Kidney (tissue), 14 donors: Measurements from ENCODE around the gene KPNA3. TPM values are rescaled to one million over a fixed set of nuclear protein-coding genes. Genes with fewer than 3 reads are reported as not detected.

ENCODE experiments used
- DNase-seq, 5 donors: peaks; one replicate each; pipeline ENCODE4 v3.0.0-alpha.2; 2013 to 2020
- FAIRE-seq: peaks from 2 replicates; lab custom pipeline; 2012; peaks lifted over from hg19 to GRCh38; lab: Jason Lieb, UNC
- H3K27ac ChIP-seq, 2 donors: one replicate each; pipeline ENCODE4 v1.7.0; 2013; ENCODE audit warnings: low read depth in 2 of 2, low read length in 2 of 2, inconsistent platforms in 1 of 2
- H3K27me3 ChIP-seq: one replicate; pipeline ENCODE4 v1.7.1; 2013; ENCODE audit warnings: low read length, inconsistent platforms; ENCODE audit not compliant: control insufficient read depth, insufficient read depth
- H3K36me3 ChIP-seq, 3 donors: one replicate each; pipeline versions ENCODE4 v1.7.0 to v1.7.1; 2013; ENCODE audit warnings: low read length in 3 of 3, control low read depth in 1 of 3, inconsistent platforms in 1 of 3; ENCODE audit not compliant: insufficient read depth in 3 of 3, control insufficient read depth in 2 of 3
- H3K4me1 ChIP-seq, 3 donors: one replicate each; pipeline versions ENCODE4 v1.7.0 to v1.7.1; 2013; ENCODE audit warnings: low read length in 3 of 3, inconsistent platforms in 1 of 3, low read depth in 1 of 3; ENCODE audit not compliant: control insufficient read depth in 2 of 3, insufficient read depth in 2 of 3
- H3K4me3 ChIP-seq, 3 donors: one replicate each; pipeline versions ENCODE4 v1.7.0 to v1.8.1; 2013; ENCODE audit warnings: low read length in 3 of 3, control low read depth in 1 of 3, inconsistent platforms in 1 of 3
- H3K9ac ChIP-seq, 3 donors: one replicate each; pipeline versions ENCODE4 v1.7.0 to v1.7.1; 2013; ENCODE audit warnings: low read length in 3 of 3, control low read depth in 1 of 3, inconsistent platforms in 1 of 3
- H3K9me3 ChIP-seq, 3 donors: one replicate each; pipeline versions ENCODE4 v1.7.0 to v1.7.1; 2013; ENCODE audit warnings: low read length in 3 of 3, control low read depth in 1 of 3, inconsistent platforms in 1 of 3; ENCODE audit not compliant: control insufficient read depth in 2 of 3, insufficient read depth in 1 of 3
- CTCF ChIP-seq: IDR thresholded peaks from 3 replicates; pipeline ENCODE4 v1.5.1; 2012; ENCODE audit warnings: mild to moderate bottlenecking, moderate library complexity, borderline replicate concordance; ENCODE audit not compliant: insufficient read depth; ENCODE audit errors: extremely low read depth
- intact Hi-C: fragments of 100-400 bp; cut with DNase I; formaldehyde crosslinking; loops from one replicate; pipeline ENCODE4 v1.11.1; 2022
- polyA plus RNA-seq: library from polyadenylated mRNA; stranded (reverse); fragments of 350-450 nt; fragmentation: Illumina TruSeq; extraction: RNeasy Lipid Tissue Mini Kit (QIAGEN cat#74804); gene quantifications from one replicate; pipeline ENCODE4 v1.2.3, GENCODE V29; 2014; ENCODE audit warnings: low read depth, low replicate concordance; ENCODE audit not compliant: insufficient read depth
- total RNA-seq: library from RNA; stranded (reverse); fragmentation: NEBNext Ultra II Directional; extraction: Animal tissue kit (Norgen Biotek cat#: 25700); gene quantifications from one replicate; pipeline ENCODE4 v1.2.1, GENCODE V29; 2021
- donor health status: control.
- donor health status: control.
- donor health status: control.
- donor health status: control.
- donor health status: control.
- donor health status: DM: yes; HTN: yes; CAD: no.
- donor health status: Normal renal cell carcinoma (clear cell type).

The KPNA3 gene
- total and polyA plus RNA-seq, 2 donors from 2014 or later = 9.4 to 22.3 TPM

- Histone ChIP-seq H3K4me3 (no peak overlapping the region), H3K27me3 (no peaks in the 10 kb centered on the region), H3K36me3 (peaks cover 0 to 3% (median 3%) of the 10 kb centered on the region in 3 donors), H3K9ac (no peak overlapping the region), H3K27ac (no peak overlapping the region), H3K4me1 (no peaks in the 10 kb centered on the region), H3K9me3 (no peaks in the 10 kb centered on the region)
- DNase-seq (peak in 2 of 5 donors; percentile 4 to 7), FAIRE-seq (no peak)
- no peak for TF ChIP-seq CTCF
- intact Hi-C loops = no loop called here
Measured at GRCh38 chr13:49733181-49733951, 59.1 kb downstream of the KPNA3 start.

- FAIRE-seq = no peak
- Histone ChIP-seq H3K9ac (no peak overlapping the region), H3K36me3 (peaks cover 0 to 3% (median 3%) of the 10 kb centered on the region in 3 donors), H3K27ac (no peak overlapping the region), H3K4me3 (no peak overlapping the region), H3K9me3 (no peaks in the 10 kb centered on the region), H3K27me3 (no peaks in the 10 kb centered on the region), H3K4me1 (no peaks in the 10 kb centered on the region)
- intact Hi-C loops = no loop called here
- no peak for DNase-seq
- TF ChIP-seq CTCF = no peak
Measured at GRCh38 chr13:49731766-49732165, 60.7 kb downstream of the KPNA3 start.

GRCh38 chr13:49716615-49717014 is 75.9 kb downstream of the KPNA3 start:
- DNase-seq (no peak), FAIRE-seq (no peak)
- Histone ChIP-seq H3K27me3 (no peaks in the 10 kb centered on the region), H3K36me3 (peaks cover 0 to 5% (median under 1%) of the 10 kb centered on the region in 3 donors), H3K27ac (no peak overlapping the region), H3K4me1 (no peaks in the 10 kb centered on the region), H3K9me3 (peaks cover 0 to 7% (median 0%) of the 10 kb centered on the region in 3 donors), H3K9ac (no peak overlapping the region), H3K4me3 (no peak overlapping the region)
- no peak for TF ChIP-seq CTCF
- intact Hi-C loops = no loop called here
